Transverse colon (tissue), 4 donors: ENCODE measurements around the gene MBNL2.

ENCODE experiments used
- EP300 ChIP-seq: sonication (generic); formaldehyde crosslinking; IDR thresholded peaks from one replicate; pipeline ENCODE4 v1.6.1; 2017; ENCODE audit warnings: antibody characterized with exemption, low read depth
- POLR2A ChIP-seq: fragments of 450-650 bp; IDR thresholded peaks from one replicate; pipeline ENCODE4 v1.6.1; 2016; ENCODE audit warnings: antibody characterized with exemption, mild to moderate bottlenecking, moderate library complexity
- POLR2AphosphoS5 ChIP-seq, 3 donors: sonication (generic); formaldehyde crosslinking; IDR thresholded peaks; one replicate each; pipeline ENCODE4 v1.6.1; 2016; ENCODE audit warnings: antibody characterized with exemption in 3 of 3
- TF ChIP-seq, protein P1 (sequence below), 5 experiments: fragments of 200-600 bp in 3 of 5; fragments of 450-650 bp in 2 of 5; sonication (generic) in 3 of 5; IDR thresholded peaks; 1 replicate in 2 of 5; 2 replicates in 3 of 5; pipeline ENCODE4 v1.5.1; 2016 to 2017; ENCODE audit warnings: antibody characterized with exemption in 5 of 5, inconsistent platforms in 3 of 5, mild to moderate bottlenecking in 2 of 5, moderate library complexity in 1 of 5

GRCh38 chr13:97253581-97254293, 31.6 kb downstream of the MBNL2 start:
- no peak for TF ChIP-seq POLR2A
- TF ChIP-seq, protein P1, sequence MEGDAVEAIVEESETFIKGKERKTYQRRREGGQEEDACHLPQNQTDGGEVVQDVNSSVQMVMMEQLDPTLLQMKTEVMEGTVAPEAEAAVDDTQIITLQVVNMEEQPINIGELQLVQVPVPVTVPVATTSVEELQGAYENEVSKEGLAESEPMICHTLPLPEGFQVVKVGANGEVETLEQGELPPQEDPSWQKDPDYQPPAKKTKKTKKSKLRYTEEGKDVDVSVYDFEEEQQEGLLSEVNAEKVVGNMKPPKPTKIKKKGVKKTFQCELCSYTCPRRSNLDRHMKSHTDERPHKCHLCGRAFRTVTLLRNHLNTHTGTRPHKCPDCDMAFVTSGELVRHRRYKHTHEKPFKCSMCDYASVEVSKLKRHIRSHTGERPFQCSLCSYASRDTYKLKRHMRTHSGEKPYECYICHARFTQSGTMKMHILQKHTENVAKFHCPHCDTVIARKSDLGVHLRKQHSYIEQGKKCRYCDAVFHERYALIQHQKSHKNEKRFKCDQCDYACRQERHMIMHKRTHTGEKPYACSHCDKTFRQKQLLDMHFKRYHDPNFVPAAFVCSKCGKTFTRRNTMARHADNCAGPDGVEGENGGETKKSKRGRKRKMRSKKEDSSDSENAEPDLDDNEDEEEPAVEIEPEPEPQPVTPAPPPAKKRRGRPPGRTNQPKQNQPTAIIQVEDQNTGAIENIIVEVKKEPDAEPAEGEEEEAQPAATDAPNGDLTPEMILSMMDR (IDR thresholded peaks at IDR 0.05): no peak
- TF ChIP-seq POLR2AphosphoS5 (IDR thresholded peaks at IDR 0.05): no peak
- TF ChIP-seq EP300: no peak
